Smooth muscle cell (in vitro differentiated cells): ENCODE results near the gene TWSG1. TPM values are rescaled to one million over a fixed set of nuclear protein-coding genes. Genes with fewer than 3 reads are reported as not detected.

Source experiments
- DNase-seq: peaks from one replicate; lab custom pipeline; 2025; ENCODE audit not compliant: unreplicated experiment; lab: John Stamatoyannopoulos, UW
- H2AFZ ChIP-seq: fragments of 200-600 bp; sonication (generic); 2 replicates; pipeline ENCODE4 v1.6.0; 2016; ENCODE audit warnings: antibody characterized with exemption, low read depth, mild to moderate bottlenecking
- H3F3A ChIP-seq: fragments of 200-600 bp; sonication (generic); 2 replicates; pipeline ENCODE4 v1.6.0; 2017; ENCODE audit warnings: antibody characterized with exemption, low read depth
- H3K27ac ChIP-seq: fragments of 200-600 bp; sonication (generic); 2 replicates; pipeline ENCODE4 v1.5.1; 2016; ENCODE audit warnings: low read depth, mild to moderate bottlenecking
- H3K27me3 ChIP-seq: fragments of 200-600 bp; sonication (generic); 2 replicates; pipeline ENCODE4 v1.6.1; 2016; ENCODE audit warnings: low read depth, mild to moderate bottlenecking
- H3K36me3 ChIP-seq: fragments of 200-600 bp; sonication (generic); 2 replicates; pipeline ENCODE4 v1.5.1; 2016; ENCODE audit warnings: low read depth
- H3K4me1 ChIP-seq: fragments of 200-600 bp; sonication (generic); 2 replicates; pipeline ENCODE4 v1.5.1; 2016; ENCODE audit warnings: low read depth
- H3K4me2 ChIP-seq: fragments of 200-600 bp; sonication (generic); 2 replicates; pipeline ENCODE4 v1.6.0; 2016; ENCODE audit warnings: mild to moderate bottlenecking
- H3K4me3 ChIP-seq: fragments of 200-600 bp; sonication (generic); 2 replicates; pipeline ENCODE4 v1.5.1; 2016; ENCODE audit warnings: mild to moderate bottlenecking
- H3K79me2 ChIP-seq: fragments of 200-600 bp; sonication (generic); 2 replicates; pipeline ENCODE4 v1.6.0; 2016; ENCODE audit warnings: low read depth, mild to moderate bottlenecking
- H3K9ac ChIP-seq: fragments of 200-600 bp; sonication (generic); 2 replicates; pipeline ENCODE4 v1.6.0; 2016; ENCODE audit warnings: low read depth
- H3K9me3 ChIP-seq: fragments of 200-600 bp; sonication (generic); replicated peaks from 2 replicates; pipeline ENCODE4 v1.5.1; 2016; ENCODE audit warnings: low read depth
- H4K20me1 ChIP-seq: fragments of 200-600 bp; sonication (generic); 2 replicates; pipeline ENCODE4 v1.6.0; 2016; ENCODE audit warnings: low read depth
- WGBS: methylation state at CpG from one replicate; pipeline ENCODE4 v1.1.7; 2016; ENCODE audit warnings: low lambda C conversion rate; 5-methylcytosine and 5-hydroxymethylcytosine counted together
- polyA plus RNA-seq: library from polyadenylated mRNA; unstranded; fragments of >200 nt; fragmentation: Nextera tagmentation; extraction: Ambion mirVana; gene quantifications from 2 replicates; pipeline ENCODE4 v1.2.1, GENCODE V29; 2016
- total RNA-seq: library from RNA; depleted of rRNA; stranded (reverse); fragments of >200 nt; gene quantifications from 2 replicates; pipeline ENCODE4 v1.2.3, GENCODE V29; 2014
- TF ChIP-seq, protein P1 (sequence below): fragments of 200-600 bp; sonication (generic); IDR thresholded peaks from 2 replicates; pipeline ENCODE4 v1.5.1; 2017; ENCODE audit warnings: borderline replicate concordance, mild to moderate bottlenecking, antibody characterized with exemption; ENCODE audit not compliant: insufficient read depth, poor library complexity, severe bottlenecking

The TWSG1 gene
- total and polyA plus RNA-seq, 2 experiments from 2014 or later = 71.4 to 104 TPM

DNA sequence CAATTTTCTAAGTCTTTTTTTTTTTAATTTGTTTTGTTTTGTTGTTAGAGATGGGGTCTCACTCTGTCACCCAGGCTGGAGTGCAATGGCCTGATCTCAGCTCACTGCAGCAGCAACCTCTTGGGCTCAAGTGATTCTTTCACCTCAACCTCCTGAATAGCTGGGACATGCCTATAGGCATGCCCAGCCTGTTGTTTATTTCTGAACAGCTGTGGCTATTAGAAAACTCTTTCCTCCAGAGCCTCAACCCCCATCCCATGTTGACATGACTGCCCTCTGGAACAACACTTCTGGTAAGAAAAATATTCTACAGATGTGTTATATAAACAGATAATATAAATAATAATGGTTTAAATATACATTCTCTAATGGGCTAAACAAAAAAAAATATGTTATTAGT, 44.4 kb upstream of the TWSG1 start:
- peaks cover 4% of the 10 kb centered on the region for H3K4me1 ChIP-seq
- no peak overlapping the region for H3K4me2 ChIP-seq
- TF ChIP-seq, protein P1, sequence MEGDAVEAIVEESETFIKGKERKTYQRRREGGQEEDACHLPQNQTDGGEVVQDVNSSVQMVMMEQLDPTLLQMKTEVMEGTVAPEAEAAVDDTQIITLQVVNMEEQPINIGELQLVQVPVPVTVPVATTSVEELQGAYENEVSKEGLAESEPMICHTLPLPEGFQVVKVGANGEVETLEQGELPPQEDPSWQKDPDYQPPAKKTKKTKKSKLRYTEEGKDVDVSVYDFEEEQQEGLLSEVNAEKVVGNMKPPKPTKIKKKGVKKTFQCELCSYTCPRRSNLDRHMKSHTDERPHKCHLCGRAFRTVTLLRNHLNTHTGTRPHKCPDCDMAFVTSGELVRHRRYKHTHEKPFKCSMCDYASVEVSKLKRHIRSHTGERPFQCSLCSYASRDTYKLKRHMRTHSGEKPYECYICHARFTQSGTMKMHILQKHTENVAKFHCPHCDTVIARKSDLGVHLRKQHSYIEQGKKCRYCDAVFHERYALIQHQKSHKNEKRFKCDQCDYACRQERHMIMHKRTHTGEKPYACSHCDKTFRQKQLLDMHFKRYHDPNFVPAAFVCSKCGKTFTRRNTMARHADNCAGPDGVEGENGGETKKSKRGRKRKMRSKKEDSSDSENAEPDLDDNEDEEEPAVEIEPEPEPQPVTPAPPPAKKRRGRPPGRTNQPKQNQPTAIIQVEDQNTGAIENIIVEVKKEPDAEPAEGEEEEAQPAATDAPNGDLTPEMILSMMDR = no peak
- H2AFZ ChIP-seq = no peak overlapping the region
- no peaks in the 10 kb centered on the region for H3K36me3 ChIP-seq
- no peak overlapping the region for H3K4me3 ChIP-seq
- H3K9me3 ChIP-seq = no peaks in the 10 kb centered on the region
- DNase-seq = no peak
- no peaks in the 10 kb centered on the region for H3K79me2 ChIP-seq
- H3F3A ChIP-seq = no peaks in the 10 kb centered on the region
- no peaks in the 10 kb centered on the region for H3K27me3 ChIP-seq
- H3K27ac ChIP-seq = peak overlapping the region; percentile 42
- no peaks in the 10 kb centered on the region for H4K20me1 ChIP-seq
- no peak overlapping the region for H3K9ac ChIP-seq

DNA sequence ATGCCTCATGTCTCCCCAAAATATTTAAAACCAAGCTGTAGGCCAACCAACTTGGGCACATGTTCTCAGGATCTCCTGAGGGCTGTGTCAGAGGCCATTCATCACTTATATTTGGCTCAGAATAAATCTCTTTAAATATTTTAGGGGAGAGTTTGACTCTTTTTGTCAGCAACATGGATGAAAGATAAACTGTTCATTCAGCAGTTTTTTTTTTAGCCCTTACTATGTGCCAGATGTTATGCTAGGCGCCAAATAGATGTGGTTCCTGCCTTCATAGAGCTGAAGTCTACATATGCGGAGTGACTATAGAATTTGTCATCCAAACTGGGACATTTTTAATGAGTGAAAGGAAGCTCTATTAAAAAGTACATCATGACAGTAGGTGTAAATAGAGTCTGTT, 42.5 kb upstream of the TWSG1 start:
- Histone ChIP-seq H3K36me3 (no peaks in the 10 kb centered on the region), H3K9ac (no peak overlapping the region), H4K20me1 (no peaks in the 10 kb centered on the region), H3K27ac (no peak overlapping the region), H3K4me2 (no peak overlapping the region), H3K4me3 (no peak overlapping the region), H3K27me3 (no peaks in the 10 kb centered on the region), H3K4me1 (peaks cover 4% of the 10 kb centered on the region), H3K9me3 (no peaks in the 10 kb centered on the region), H3F3A (no peaks in the 10 kb centered on the region), H3K79me2 (no peaks in the 10 kb centered on the region), H2AFZ (no peak overlapping the region)
- no peak for DNase-seq
- WGBS = 99% methylated on average over 2 of the region's 2 CpGs
- TF ChIP-seq, protein P1 = no peak

DNA sequence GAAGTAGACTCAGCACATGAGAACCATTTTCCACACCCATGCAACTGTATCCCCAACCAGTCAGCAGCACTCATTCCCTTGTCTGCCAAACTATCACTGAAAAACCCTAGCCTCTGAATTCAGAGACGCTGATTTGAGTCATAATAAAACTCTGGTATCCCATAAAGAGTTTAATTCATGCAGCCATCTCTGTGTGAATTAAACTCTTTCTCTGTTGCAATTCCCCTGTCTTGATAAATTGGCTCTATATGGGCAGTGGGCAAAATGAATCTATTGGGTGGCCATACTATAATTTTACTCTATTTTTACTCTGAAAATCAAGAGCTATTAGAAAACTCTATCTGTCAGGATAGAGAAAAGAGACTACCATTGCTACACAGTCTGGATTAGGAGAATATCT, 40.6 kb upstream of the TWSG1 start:
- no peak for DNase-seq
- no peaks in the 10 kb centered on the region for H3K36me3 ChIP-seq
- no peak overlapping the region for H3K9ac ChIP-seq
- no peaks in the 10 kb centered on the region for H3K27me3 ChIP-seq
- WGBS = 93% methylated on average over 1 of the region's 1 CpG
- no peak overlapping the region for H3K4me3 ChIP-seq
- peaks cover 4% of the 10 kb centered on the region for H3K4me1 ChIP-seq
- no peak overlapping the region for H3K4me2 ChIP-seq
- no peaks in the 10 kb centered on the region for H3K9me3 ChIP-seq
- H2AFZ ChIP-seq = no peak overlapping the region
- H3K27ac ChIP-seq = no peak overlapping the region
- H4K20me1 ChIP-seq = no peaks in the 10 kb centered on the region
- TF ChIP-seq, protein P1 = no peak
- H3K79me2 ChIP-seq = no peaks in the 10 kb centered on the region
- no peaks in the 10 kb centered on the region for H3F3A ChIP-seq

DNA sequence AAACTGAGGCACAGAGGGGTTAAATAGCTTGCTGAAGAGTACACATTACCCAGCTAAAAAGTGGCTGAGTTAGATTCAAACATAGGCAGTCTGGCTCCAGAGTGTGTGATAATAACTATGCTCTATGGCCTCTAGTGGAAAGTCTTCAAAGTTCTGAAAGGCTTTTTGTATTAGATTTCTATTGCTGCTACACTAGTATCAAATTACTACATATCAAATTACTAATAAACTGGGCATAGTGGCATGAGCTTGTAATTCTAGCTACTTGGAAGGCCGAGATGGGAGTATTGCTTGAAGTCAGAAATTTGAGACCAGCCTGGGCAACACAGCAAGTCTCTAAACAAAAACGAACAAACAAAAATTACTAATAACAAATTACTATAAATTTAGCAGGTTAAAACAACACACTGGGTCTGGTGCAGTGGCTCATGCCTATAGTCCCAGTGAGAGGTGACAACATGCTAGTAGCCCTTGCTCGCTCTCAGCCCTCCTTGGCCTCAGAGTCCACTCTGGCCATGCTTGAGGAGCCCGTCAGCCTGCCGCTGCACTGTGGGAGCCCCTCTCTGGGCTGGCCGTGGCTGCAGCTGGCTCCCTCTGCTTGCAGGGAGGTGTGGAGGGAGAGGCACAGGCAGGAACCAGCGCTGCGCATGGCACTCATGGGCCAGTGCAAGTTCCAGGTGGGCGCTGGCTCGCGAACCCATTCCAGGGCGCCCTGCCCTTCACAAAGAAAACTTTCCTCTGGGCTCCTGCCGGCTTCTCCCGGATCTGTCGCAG, 38.2 kb upstream of the TWSG1 start:
- Histone ChIP-seq H3K4me2 (no peak overlapping the region), H3K9ac (no peak overlapping the region), H3K4me1 (no peaks in the 10 kb centered on the region), H2AFZ (no peak overlapping the region), H3K36me3 (no peaks in the 10 kb centered on the region), H3K27ac (no peak overlapping the region), H4K20me1 (no peaks in the 10 kb centered on the region), H3K27me3 (no peaks in the 10 kb centered on the region), H3K4me3 (no peak overlapping the region), H3K9me3 (no peaks in the 10 kb centered on the region), H3F3A (no peaks in the 10 kb centered on the region), H3K79me2 (no peaks in the 10 kb centered on the region)
- WGBS = 96% methylated on average over 14 of the region's 15 CpGs
- TF ChIP-seq, protein P1 = no peak
- DNase-seq = no peak
